Skeletal muscle tissue (tissue), 4 donors: ENCODE measurements around the gene RUFY1. TPM values are rescaled to one million over a fixed set of nuclear protein-coding genes. Genes with fewer than 3 reads are reported as not detected.

Experiments used
- H3K27ac ChIP-seq: one replicate; pipeline ENCODE4 v1.7.0; 2013; ENCODE audit warnings: mild to moderate bottlenecking, low read depth, low read length, inconsistent platforms
- H3K27me3 ChIP-seq, 3 donors: one replicate each; pipeline ENCODE4 v1.7.0; 2013; ENCODE audit warnings: low read length in 3 of 3; ENCODE audit not compliant: control insufficient read depth in 3 of 3, insufficient read depth in 3 of 3
- H3K36me3 ChIP-seq, 3 donors: one replicate each; pipeline ENCODE4 v1.7.0; 2013; ENCODE audit warnings: low read length in 3 of 3; ENCODE audit not compliant: control insufficient read depth in 3 of 3, insufficient read depth in 3 of 3
- H3K4me1 ChIP-seq, 3 donors: one replicate each; pipeline ENCODE4 v1.7.0; 2013; ENCODE audit warnings: low read length in 3 of 3, mild to moderate bottlenecking in 3 of 3; ENCODE audit not compliant: control insufficient read depth in 3 of 3, insufficient read depth in 3 of 3
- H3K4me3 ChIP-seq, 3 donors: one replicate each; pipeline ENCODE4 v1.7.0; 2013; ENCODE audit warnings: low read length in 3 of 3
- H3K9ac ChIP-seq, 3 donors: one replicate each; pipeline ENCODE4 v1.7.0; 2013; ENCODE audit warnings: low read length in 3 of 3, mild to moderate bottlenecking in 3 of 3, moderate library complexity in 2 of 3, low read depth in 1 of 3
- H3K9me3 ChIP-seq, 3 donors: one replicate each; pipeline ENCODE4 v1.7.0; 2013; ENCODE audit warnings: low read length in 3 of 3; ENCODE audit not compliant: control insufficient read depth in 3 of 3
- total RNA-seq: library from RNA; depleted of rRNA; stranded (reverse); fragments of >200 nt; gene quantifications from one replicate; pipeline ENCODE4 v1.2.3, GENCODE V29; 2014
- donor health status: Osteomylitis.

Gene RUFY1
- total RNA-seq, 1 donor from 2014 or later, result 32.9 TPM

GRCh38 chr5:179610109-179610902 is 60.0 kb downstream of the RUFY1 start:
- Histone ChIP-seq H3K36me3 (peaks cover 69 to 85% (median 75%) of the 10 kb centered on the region in 3 donors), H3K9me3 (no peaks in the 10 kb centered on the region), H3K4me1 (peaks cover 51 to 61% (median 59%) of the 10 kb centered on the region in 3 donors), H3K27me3 (no peaks in the 10 kb centered on the region), H3K9ac (no peak overlapping the region), H3K4me3 (no peak overlapping the region), H3K27ac (no peak overlapping the region)

GRCh38 chr5:179610903-179611265 is 60.5 kb downstream of the RUFY1 start:
- no peak overlapping the region for H3K27ac ChIP-seq
- peaks cover 73 to 85% (median 75%) of the 10 kb centered on the region in 3 donors for H3K36me3 ChIP-seq
- H3K9me3 ChIP-seq, result no peaks in the 10 kb centered on the region
- no peak overlapping the region for H3K4me3 ChIP-seq
- H3K27me3 ChIP-seq, result no peaks in the 10 kb centered on the region
- H3K4me1 ChIP-seq, result peaks cover 47 to 55% (median 54%) of the 10 kb centered on the region in 3 donors
- H3K9ac ChIP-seq, result no peak overlapping the region

GRCh38 chr5:179612577-179613459 is 62.5 kb downstream of the RUFY1 start:
- peaks cover 76 to 86% (median 85%) of the 10 kb centered on the region in 3 donors for H3K36me3 ChIP-seq
- H3K4me3 ChIP-seq, result no peak overlapping the region
- H3K27me3 ChIP-seq, result no peaks in the 10 kb centered on the region
- H3K27ac ChIP-seq, result no peak overlapping the region
- H3K4me1 ChIP-seq, result peaks cover 32 to 36% (median 34%) of the 10 kb centered on the region in 3 donors
- H3K9ac ChIP-seq, result no peak overlapping the region
- no peaks in the 10 kb centered on the region for H3K9me3 ChIP-seq

GRCh38 chr5:179613460-179614071 is 63.2 kb downstream of the RUFY1 start:
- Histone ChIP-seq H3K4me1 (peaks cover 25 to 29% (median 28%) of the 10 kb centered on the region in 3 donors), H3K36me3 (peaks cover 77 to 87% (median 85%) of the 10 kb centered on the region in 3 donors), H3K4me3 (no peak overlapping the region), H3K9ac (no peak overlapping the region), H3K27me3 (no peaks in the 10 kb centered on the region), H3K9me3 (no peaks in the 10 kb centered on the region), H3K27ac (no peak overlapping the region)

GRCh38 chr5:179614745-179615144 is 64.4 kb downstream of the RUFY1 start:
- Histone ChIP-seq H3K4me1 (peaks cover 30 to 31% (median 30%) of the 10 kb centered on the region in 3 donors), H3K36me3 (peaks cover 76 to 86% (median 83%) of the 10 kb centered on the region in 3 donors), H3K9me3 (no peaks in the 10 kb centered on the region), H3K4me3 (no peak overlapping the region), H3K27ac (no peak overlapping the region), H3K9ac (no peak overlapping the region), H3K27me3 (no peaks in the 10 kb centered on the region)

GRCh38 chr5:179615203-179615602 is 64.8 kb downstream of the RUFY1 start:
- H3K27ac ChIP-seq, result no peak overlapping the region
- H3K4me1 ChIP-seq, result peaks cover 28 to 31% (median 29%) of the 10 kb centered on the region in 3 donors
- no peak overlapping the region for H3K4me3 ChIP-seq
- H3K9me3 ChIP-seq, result no peaks in the 10 kb centered on the region
- H3K9ac ChIP-seq, result no peak overlapping the region
- H3K36me3 ChIP-seq, result peaks cover 73 to 86% (median 83%) of the 10 kb centered on the region in 3 donors
- no peaks in the 10 kb centered on the region for H3K27me3 ChIP-seq

- H3K27ac ChIP-seq, result no peak overlapping the region
- no peaks in the 10 kb centered on the region for H3K9me3 ChIP-seq
- no peak overlapping the region for H3K9ac ChIP-seq
- H3K27me3 ChIP-seq, result no peaks in the 10 kb centered on the region
- H3K36me3 ChIP-seq, result peaks cover 77 to 87% (median 83%) of the 10 kb centered on the region in 3 donors
- H3K4me1 ChIP-seq, result peaks cover 28 to 31% (median 29%) of the 10 kb centered on the region in 3 donors
- no peak overlapping the region for H3K4me3 ChIP-seq
These were observed 65.7 kb downstream of the RUFY1 start for GRCh38 chr5:179616002-179616594.

- peaks cover 73 to 84% (median 77%) of the 10 kb centered on the region in 3 donors for H3K36me3 ChIP-seq
- no peak overlapping the region for H3K27ac ChIP-seq
- H3K9ac ChIP-seq, result no peak overlapping the region
- H3K4me3 ChIP-seq, result no peak overlapping the region
- H3K4me1 ChIP-seq, result peaks cover 28 to 35% (median 30%) of the 10 kb centered on the region in 3 donors
- H3K9me3 ChIP-seq, result no peaks in the 10 kb centered on the region
- H3K27me3 ChIP-seq, result no peaks in the 10 kb centered on the region
These were observed 67.6 kb downstream of the RUFY1 start for GRCh38 chr5:179617930-179618329.

- Histone ChIP-seq H3K4me3 (peak overlapping the region in 2 of 3 donors; percentile 17 to 46), H3K27me3 (no peaks in the 10 kb centered on the region), H3K9me3 (no peaks in the 10 kb centered on the region), H3K27ac (no peak overlapping the region), H3K4me1 (peaks cover 29 to 37% (median 33%) of the 10 kb centered on the region in 3 donors), H3K36me3 (peaks cover 63 to 73% (median 66%) of the 10 kb centered on the region in 3 donors), H3K9ac (peak overlapping the region in 2 of 3 donors; percentile 2 to 51)
These were observed 68.7 kb downstream of the RUFY1 start for GRCh38 chr5:179618923-179619554.
